Activated CD8-positive, alpha-beta memory T cell treated with anti-CD3 and anti-CD28 coated beads for 36 hours (primary cell): ENCODE results near the gene NUP43. TPM values are rescaled to one million over a fixed set of nuclear protein-coding genes. Genes with fewer than 3 reads are reported as not detected.
"Not testable (repeated sequence)": the region's sequence is repeated elsewhere in the genome, so short reads cannot be mapped to it uniquely, and the experiment has no call there.

Experiments used
- CTCF ChIA-PET: fragments of 350-600 bp; sonication (Branson Sonifier 250); formaldehyde crosslinking; loops from one replicate; lab custom pipeline; 2021; ENCODE audit warnings: antibody characterized with exemption; lab: Charles Lee
- POLR2A ChIA-PET: fragments of 350-600 bp; sonication (Branson Sonifier 250); formaldehyde crosslinking; loops from one replicate; lab custom pipeline; 2021; ENCODE audit warnings: antibody characterized with exemption; lab: Charles Lee
- total RNA-seq, 2 experiments: library from RNA; stranded (reverse); gene quantifications; one replicate each; pipeline ENCODE4 v1.2.3, GENCODE V29; 2021

Gene NUP43, protein sequence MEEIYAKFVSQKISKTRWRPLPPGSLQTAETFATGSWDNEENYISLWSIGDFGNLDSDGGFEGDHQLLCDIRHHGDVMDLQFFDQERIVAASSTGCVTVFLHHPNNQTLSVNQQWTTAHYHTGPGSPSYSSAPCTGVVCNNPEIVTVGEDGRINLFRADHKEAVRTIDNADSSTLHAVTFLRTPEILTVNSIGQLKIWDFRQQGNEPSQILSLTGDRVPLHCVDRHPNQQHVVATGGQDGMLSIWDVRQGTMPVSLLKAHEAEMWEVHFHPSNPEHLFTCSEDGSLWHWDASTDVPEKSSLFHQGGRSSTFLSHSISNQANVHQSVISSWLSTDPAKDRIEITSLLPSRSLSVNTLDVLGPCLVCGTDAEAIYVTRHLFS
- 10 to 100 TPM; 87.4 to 89.3 TPM for total RNA-seq

DNA sequence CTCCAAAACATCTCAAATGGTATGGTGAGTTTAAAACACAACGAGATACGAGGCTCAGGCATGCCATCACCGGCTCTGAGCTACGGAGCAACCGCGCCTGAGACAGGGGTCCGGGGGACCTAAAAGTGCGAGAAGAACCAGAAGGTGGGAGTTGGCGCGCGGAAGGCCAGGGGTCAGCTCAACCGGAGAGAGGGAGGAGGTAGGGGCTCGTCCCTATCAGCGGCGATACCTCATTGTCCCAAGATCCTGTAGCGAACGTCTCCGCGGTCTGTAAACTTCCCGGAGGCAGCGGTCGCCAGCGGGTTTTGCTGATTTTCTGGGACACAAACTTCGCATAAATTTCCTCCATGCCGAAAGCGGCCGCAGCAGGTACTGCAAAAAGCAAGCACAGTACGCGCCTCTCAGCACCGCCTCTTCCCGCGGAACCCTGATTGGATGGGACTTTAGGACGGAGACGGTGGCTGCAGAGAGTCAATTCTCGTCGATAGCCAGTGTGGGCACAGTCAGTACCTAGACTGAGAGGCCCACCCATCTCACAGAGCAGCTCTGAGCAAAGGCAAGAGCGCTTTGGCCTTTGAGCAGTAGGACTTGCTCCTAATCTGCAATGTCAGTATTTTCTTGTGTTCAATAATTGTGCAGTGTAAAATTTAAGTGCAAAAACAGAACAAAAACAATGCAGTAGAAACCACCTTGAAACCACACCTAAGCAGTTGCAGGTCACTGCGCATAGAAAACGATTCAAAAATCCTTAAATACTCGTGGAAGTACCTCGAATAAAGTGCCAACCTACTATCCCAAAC is at the start of gene NUP43:
Gene NUP43 (minus strand): TSS at position 383 of the 800 bp plus-strand sequence. CDS start 34 bp downstream, at position 349.
- ChIA-PET CTCF (interaction anchor here (1.5 kb wide), 1 partner anchor 8 kb away, joined by 3 read pairs; no protein-coding TSS in a partner anchor), POLR2A (no interaction called here)

GRCh38 chr6:149783551-149783950 is 37.2 kb upstream of the NUP43 start:
- CTCF ChIA-PET: no interaction called here
- POLR2A ChIA-PET: interaction anchor here (0.6 kb wide), 1 partner anchor 19 kb away, joined by 3 read pairs; no protein-coding TSS in a partner anchor

DNA sequence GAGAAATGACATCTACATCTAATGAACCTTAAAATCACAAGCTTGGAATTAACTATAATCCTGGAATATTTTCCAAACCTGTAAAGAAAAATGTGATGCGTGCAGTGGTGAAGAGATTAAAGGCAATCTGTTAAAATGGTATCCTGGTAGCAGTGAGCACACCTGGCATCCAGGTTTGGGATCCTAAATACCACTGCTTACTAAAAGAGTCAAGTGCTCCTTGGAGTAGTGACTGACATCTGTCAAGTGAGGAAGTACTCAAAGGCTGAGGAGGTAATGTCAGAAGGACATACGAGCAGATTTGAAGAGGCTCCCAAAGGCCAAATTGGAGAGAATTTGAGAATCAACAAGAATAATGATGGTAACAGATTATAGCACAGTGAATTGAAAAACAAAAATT is 36.0 kb upstream of the NUP43 start:
- CTCF ChIA-PET: interaction anchor here (1.4 kb wide), 1 partner anchor 10 kb away, joined by 3 read pairs; no protein-coding TSS in a partner anchor
- POLR2A ChIA-PET: no interaction called here

GRCh38 chr6:149781715-149782114 is 35.4 kb upstream of the NUP43 start:
- CTCF ChIA-PET: interaction anchor here (1.4 kb wide), 1 partner anchor 10 kb away, joined by 3 read pairs; no protein-coding TSS in a partner anchor
- POLR2A ChIA-PET: no interaction called here

GRCh38 chr6:149779644-149779963 is 33.3 kb upstream of the NUP43 start:
- POLR2A ChIA-PET: interaction anchor here (0.7 kb wide), 1 partner anchor 921 kb away, joined by 3 read pairs; no protein-coding TSS in a partner anchor
- CTCF ChIA-PET: no interaction called here

DNA sequence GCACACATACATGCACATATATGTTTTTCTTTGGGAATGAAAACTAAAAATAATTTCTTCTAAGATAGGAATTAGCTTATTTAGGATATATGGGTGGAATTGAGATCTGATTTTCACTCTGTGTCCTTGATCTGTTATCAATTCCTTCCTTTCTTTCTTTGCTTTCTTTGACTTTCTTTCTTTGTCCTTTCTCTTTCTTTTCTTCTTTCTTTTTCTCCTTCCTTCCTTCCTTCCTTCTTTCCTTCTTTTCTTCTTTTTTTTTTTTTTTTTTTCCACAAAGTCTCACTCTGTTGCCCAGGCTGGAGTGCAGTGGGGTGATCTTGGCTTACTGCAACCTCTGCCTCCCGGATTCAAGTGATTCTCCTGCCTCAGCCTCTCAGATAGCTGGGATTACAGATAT is 31.3 kb upstream of the NUP43 start:
- ChIA-PET CTCF (interaction anchor here (0.7 kb wide), 2 partner anchors 24 to 444 kb away, joined by 3 read pairs; no protein-coding TSS in a partner anchor), POLR2A (no interaction called here)

DNA sequence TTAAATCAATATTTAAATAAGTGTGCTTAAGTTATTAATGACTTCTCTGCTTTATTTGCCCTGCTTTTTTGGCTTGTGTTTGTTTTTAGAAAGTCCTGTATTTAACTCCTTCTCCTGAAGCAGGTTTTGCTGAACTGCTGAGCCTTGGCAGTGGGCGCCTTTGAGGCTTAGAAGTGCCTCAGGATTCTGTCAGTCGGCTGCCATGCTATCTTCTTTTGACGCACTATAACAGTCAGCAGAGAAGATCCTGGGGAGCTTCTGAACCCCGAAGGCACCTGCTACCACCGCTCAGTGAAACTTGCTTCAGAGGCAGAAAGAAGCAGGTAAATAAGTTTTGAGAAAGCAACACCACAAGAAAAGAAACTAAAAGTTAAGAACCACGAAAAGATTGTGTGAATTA is 25.6 kb upstream of the NUP43 start:
- ChIA-PET POLR2A (no interaction called here), CTCF (interaction anchor here (1.1 kb wide), 1 partner anchor 10 kb away, joined by 3 read pairs; no protein-coding TSS in a partner anchor)

GRCh38 chr6:149771185-149771584 is 24.9 kb upstream of the NUP43 start:
- ChIA-PET CTCF (interaction anchor here (0.7 to 1.1 kb wide), 2 partner anchors 11 to 22 kb away, joined by 3 read pairs; no protein-coding TSS in a partner anchor), POLR2A (no interaction called here)

DNA sequence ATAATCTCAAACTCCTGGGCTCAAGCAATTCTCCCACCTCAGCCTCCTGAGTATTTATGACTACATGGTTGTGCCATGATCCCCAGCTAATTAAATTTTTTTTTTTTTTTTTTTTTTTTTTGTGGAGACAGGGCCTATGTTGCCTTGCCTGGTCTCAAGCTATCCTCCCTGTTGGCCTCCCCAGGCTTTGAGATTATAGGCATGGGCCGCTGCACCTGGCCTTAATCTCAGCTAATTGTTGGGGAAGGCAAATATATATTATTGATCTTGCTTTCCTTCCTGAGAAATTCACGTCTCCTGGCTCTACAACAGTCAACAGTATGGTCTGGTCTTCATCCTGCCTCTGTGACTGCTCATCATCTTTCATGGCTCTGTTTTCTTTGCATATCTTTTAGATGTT is 23.3 kb upstream of the NUP43 start:
- CTCF ChIA-PET: no interaction called here
- POLR2A ChIA-PET: interaction anchor here (0.6 kb wide), 1 partner anchor 33 kb away, joined by 3 read pairs; no protein-coding TSS in a partner anchor

- POLR2A ChIA-PET: no interaction called here
- CTCF ChIA-PET: no interaction called here
These were observed 19.9 kb upstream of the NUP43 start for GRCh38 chr6:149766156-149766769.

DNA sequence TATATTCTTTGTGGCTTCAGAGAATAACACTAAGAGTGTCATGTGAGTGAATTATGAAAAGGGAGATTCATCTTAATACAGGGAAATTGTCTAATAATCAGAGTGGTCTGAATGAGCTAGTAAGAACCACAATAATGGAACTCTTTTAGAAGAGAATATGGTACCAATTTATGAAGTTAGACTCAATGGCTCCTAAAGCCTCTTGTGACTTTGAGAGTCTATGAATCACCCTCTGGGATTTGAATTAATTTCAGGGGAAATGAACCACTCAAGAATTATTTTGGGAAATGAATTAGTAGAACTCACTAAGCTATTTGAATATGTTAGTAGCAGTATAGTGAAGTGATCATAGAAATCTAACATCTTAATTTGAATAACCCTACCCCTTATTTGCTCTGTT is 17.5 kb upstream of the NUP43 start:
- CTCF ChIA-PET: no interaction called here
- POLR2A ChIA-PET: no interaction called here

- ChIA-PET CTCF (no interaction called here), POLR2A (no interaction called here)
These were observed 15.1 kb upstream of the NUP43 start for GRCh38 chr6:149761438-149761837.

DNA sequence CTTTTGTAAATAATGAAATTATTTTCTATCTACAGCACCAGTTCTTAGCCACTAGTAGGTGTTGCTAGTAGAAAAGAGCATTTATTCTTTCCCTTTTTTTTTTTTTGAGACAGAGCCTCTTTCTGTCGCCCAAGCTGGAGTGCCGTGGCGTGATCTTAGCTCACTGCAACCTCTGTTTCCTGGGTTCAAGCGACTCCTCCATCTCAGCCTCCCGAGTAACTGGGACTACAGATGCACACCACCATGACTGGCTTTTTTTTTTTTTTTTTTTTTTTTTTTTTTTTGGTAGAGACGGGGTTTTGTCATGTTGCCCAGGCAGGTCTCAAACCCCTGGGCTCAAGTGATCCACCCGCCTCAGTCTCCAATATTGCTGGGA is 9.9 kb upstream of the NUP43 start:
- CTCF ChIA-PET: no interaction called here
- POLR2A ChIA-PET: no interaction called here

- ChIA-PET POLR2A (no interaction called here), CTCF (interaction anchor here (1.6 kb wide), 1 partner anchor 10 kb away, joined by 3 read pairs; the partner anchor contains the start of gene NUP43)
These were observed 9.3 kb upstream of the NUP43 start for GRCh38 chr6:149755300-149756260.

GRCh38 chr6:149754548-149754947 is 8.2 kb upstream of the NUP43 start:
- ChIA-PET CTCF (interaction anchor here (1.6 kb wide), 1 partner anchor 9 kb away, joined by 3 read pairs; the partner anchor contains the start of gene NUP43), POLR2A (no interaction called here)

- POLR2A ChIA-PET: not testable (repeated sequence)
- CTCF ChIA-PET: interaction anchor here (0.6 kb wide), 2 partner anchors 18 to 25 kb away, joined by 3 read pairs; no protein-coding TSS in a partner anchor
These were observed 7.0 kb upstream of the NUP43 start for GRCh38 chr6:149753374-149753637.

DNA sequence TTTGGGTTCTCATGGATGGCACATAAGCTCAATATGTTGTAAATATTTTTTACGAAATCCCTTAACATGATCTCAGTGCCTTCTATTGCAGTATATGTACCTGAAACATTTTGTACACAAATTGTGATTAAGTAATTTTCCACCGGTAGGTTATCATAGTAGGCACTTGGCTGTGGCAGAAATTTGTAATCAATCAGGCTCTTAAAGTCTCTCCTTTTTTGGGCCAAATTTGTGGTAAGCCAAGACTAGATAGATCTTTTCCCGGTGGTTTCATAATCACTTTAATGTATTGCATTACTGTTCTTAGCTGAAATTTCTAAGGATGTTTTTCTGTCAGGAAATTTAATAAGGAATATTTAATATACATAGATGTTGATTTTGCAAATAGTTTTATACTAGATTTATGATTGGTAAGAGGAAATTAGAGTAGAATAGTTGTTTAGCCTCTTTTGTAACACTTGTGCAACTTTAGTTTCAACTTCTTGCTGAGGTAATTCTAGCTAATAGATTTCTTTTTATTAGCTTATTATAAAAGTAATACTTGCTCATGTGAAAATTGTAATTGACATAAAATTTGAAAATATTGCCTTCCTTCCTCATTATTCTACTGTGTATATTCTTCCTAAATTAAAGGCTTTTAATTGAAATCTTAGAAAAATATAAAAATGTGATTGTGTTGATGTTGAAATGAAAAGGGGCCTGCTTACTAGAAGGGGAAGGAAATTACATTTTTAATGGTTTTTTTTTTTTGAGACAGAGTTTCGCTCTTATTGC is 6.5 kb upstream of the NUP43 start:
- ChIA-PET CTCF (no interaction called here), POLR2A (interaction anchor here (0.6 kb wide), 1 partner anchor 29 kb away, joined by 5 read pairs; no protein-coding TSS in a partner anchor)

DNA sequence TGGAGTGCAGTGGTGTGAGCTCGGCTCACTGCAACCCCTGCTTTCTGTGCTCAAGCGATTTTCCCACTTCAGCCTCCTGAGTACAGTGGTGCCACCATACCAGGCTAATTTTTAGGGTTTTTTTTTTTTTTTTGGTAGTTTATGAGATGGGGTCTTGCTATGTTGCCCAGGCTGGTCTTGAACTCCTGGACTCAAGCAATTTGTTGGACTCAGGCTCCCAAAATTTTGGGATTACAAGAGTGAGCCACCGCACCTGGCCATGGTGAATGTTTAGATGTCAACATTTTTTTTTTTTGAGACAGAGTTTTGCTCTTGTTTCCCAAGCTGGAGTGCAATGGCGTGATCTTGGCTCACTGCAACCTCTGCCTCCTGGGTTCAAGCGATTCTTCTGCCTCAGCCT is 5.6 kb upstream of the NUP43 start:
- POLR2A ChIA-PET, CTCF ChIA-PET: not testable (repeated sequence)
